HG02885 (cell line): Measurements from ENCODE around the gene KPNA2.
"Not testable (repeated sequence)": the region's sequence is repeated elsewhere in the genome, so short reads cannot be mapped to it uniquely, and the experiment has no call there.

Experiments
- ATAC-seq: cut with Tn5 transposase; IDR thresholded peaks from one replicate; pipeline ENCODE4 v1.9.1; 2021; ENCODE audit warnings: mild to moderate bottlenecking; ENCODE audit not compliant: unreplicated experiment, poor library complexity

The KPNA2 gene

DNA sequence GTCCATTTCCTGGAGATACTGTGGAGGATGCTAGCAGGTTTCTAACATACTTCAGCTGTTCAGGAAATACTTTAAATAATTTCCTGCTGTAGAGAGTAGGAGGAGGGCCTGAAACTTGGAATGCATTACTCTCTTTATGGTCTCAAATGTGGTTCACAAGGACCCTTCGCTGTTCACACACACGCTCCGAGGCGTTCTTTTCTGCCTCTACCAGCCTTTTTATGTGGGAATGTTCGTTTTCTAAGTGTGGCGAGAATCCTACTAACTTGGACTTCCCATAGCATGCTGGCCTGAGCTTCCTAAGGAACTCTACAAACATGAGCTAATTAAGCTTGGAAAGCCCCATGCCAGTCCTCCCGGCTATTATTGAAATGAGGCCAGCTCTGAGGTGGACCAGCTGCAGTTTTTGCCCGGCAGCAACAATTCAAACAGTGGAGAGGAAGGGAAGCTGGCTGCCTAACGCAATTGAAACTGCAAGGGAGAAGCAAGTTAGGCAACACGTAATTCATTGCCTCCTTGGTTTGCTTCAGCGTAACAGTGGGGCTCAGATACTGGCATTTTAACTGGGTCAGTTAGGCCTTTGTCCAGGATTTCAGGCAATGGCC is 18.9 kb downstream of the KPNA2 start:
- no peak for ATAC-seq

DNA sequence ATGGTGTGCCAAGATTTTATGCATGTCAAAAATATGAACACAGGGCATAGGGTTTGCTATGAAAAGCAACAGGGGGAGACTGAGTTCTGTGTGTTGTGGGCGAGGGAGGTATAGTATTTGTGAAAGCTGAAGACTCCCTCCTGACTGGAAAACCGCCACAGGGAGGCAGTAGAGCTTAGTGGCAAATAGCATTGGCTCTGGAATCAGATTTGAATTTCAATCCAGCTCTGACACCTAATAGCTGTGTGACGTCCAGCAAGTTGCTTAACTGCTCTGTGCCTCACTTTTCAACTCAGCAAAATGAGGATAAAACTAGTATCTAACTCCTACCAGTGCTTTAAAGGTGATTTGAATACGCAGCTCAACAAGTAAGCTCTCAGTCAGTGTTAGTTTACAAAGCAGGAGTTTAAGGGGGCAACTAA is 22.0 kb downstream of the KPNA2 start:
- no peak for ATAC-seq

- ATAC-seq, result no peak
These were observed 24.8 kb downstream of the KPNA2 start for GRCh38 chr17:68060336-68060735.

- no peak for ATAC-seq
These were observed 26.2 kb downstream of the KPNA2 start for GRCh38 chr17:68061512-68062313.

- ATAC-seq, result not testable (repeated sequence)
These were observed 29.8 kb downstream of the KPNA2 start for GRCh38 chr17:68065366-68065765.

DNA sequence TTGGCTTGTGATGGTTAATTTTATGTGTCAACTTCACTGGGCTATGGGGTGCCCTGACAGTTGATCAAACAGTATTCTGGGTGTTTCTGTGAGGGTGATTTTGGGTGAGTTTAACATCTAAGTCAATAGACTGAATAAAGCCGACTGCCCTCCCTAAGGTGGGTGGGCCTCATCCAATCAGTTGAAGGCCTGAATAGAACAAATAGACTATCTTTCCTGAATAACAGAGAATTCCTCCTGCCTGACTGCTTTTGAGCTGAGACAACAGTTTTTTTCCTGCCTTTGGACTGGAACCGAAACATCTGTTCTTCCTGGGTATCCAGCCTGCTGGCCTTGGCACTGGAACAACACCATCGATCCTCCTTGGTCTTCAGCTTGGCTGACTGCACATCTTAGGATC is 33.0 kb downstream of the KPNA2 start:
- ATAC-seq, result not testable (repeated sequence)

DNA sequence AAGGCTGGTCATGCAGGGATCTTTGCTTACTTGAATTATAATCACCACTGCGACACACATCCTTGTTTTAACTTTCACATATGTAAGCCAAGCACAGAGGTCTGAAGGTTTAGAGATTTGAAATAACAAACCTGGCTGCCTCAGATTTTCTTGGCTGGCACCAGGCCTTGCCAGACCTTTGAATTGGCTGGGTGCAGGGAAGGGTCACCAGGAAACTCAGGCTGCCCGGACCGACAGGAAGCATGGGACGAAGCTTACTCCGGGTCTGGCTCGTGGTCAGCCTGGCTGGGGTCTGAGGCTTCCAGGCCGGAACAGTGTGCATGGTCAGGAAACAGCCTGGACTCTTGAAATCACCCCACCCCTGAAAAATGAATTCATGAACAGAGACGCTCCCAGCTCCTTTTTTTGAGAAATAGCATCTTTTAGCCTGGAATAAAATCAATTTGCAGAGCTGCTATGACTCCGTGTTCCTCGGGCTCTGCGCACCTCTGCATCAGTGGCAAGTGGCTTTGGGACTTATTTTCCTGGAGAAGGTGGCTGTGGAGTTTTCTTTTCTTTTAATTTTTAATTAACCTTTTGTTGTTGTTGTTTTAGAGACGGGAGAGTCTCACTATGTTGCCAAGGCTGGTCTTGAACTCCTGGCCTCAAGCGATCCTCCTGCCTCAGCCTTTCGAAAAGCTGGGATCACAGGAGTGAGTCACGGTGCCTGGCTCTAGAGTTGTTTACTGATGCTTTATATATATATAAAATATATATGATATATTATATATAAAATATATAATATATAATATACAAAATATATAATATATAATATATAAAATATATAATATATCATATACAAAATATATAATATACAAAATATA is 35.3 kb downstream of the KPNA2 start:
- ATAC-seq, result not testable (repeated sequence)

DNA sequence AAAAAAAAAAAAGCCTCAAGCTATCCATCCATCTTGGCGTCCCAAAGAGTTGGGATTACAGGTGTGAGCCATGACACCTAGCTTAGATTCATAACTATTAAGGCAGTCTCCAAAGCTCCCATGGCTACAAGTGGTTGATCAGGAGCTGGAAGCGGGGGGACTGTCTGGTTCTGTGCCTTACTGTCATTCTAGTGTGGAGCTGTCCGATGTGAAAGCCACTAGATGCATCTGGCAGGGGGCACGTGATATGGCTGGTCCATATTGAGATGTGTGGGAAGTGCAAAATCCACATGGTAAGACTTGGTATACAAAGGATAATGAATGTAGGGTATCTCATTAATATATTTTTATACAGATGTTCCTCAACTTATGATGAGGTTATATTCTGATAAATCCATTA is 38.7 kb downstream of the KPNA2 start:
- ATAC-seq, result no peak

DNA sequence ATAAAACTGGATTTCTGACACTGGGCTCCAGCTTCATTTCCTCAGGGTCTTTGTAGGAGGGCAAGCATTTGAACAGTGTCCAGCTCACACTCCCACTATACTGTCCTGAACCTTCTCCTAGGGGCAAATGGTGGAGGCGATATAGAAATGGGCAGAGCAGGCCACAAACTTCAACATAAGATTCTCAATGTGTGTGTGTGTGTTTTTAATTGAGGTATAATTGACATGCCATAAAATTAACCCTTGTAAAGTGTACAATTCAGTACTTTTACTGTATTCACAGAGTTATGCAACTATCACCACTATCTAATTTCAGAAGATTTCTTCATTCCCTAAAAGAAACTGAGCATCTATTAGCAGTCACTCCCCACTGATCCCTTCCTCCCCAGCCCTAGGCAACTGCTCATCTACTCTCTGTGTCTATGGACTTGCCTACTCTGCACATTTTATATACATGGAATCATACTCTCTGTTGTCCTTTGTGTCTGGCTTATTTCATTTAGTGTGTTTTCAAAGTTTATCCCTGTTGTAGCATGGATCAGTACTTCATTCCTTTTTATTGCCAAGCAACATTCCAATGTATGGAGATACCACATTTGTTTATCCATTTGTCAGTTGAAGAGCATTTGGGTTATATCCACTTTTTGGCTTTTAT is 40.5 kb downstream of the KPNA2 start:
- not testable (repeated sequence) for ATAC-seq

DNA sequence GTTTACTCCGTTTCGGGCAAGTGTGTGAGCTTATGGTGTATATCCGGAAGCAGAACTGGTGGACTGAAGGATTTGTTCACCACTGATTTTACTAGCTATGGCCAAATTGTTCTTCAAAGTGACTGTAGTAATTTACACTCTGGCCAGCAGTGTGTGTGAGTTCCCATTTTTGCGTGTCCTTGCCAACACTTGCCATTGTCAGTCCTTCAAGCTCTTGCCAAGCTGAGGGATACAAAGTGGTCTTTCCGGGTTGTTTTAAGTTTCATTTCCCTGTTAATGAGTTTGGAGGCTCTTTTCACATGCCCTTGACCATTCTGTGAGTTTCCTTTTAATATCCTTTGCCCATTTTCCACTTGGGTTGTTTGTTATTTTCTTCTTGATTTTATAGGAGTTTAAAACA is 42.0 kb downstream of the KPNA2 start:
- not testable (repeated sequence) for ATAC-seq

DNA sequence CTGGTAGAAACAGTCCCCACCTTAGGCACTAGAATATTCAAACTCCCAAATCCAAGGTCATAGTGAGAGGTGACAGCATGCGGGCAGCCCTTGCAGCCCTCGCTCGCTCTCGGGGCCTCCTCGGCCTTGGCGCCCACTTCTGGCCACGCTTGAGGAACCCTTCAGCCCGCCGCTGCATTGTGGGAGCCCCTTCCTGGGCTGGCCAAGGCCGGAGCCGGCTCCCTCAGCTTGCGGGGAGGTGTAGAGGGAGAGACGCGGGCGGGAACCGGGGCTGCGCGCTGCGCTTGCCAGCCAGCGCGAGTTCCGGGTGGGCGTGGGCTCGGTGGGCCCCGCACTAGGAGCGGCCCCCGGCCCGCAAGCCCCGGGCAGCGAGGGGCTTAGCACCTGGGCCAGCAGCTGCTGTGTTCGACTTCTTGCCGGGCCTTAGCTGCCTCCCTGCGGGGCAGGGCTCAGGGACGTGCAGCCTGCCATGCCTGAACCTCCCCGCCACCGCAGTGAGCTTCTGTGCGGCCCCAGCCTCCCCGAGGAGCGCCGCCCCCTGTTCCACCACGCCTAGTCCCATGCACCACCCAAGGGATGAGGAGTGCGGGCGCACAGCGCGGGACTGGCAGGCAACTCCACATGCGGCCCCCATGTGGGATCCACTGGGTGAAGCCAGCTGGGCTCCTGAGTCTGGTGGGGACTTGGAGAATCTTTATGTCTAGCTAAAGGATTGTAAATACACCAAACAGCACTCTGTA is 45.0 kb downstream of the KPNA2 start:
- ATAC-seq, result no peak

DNA sequence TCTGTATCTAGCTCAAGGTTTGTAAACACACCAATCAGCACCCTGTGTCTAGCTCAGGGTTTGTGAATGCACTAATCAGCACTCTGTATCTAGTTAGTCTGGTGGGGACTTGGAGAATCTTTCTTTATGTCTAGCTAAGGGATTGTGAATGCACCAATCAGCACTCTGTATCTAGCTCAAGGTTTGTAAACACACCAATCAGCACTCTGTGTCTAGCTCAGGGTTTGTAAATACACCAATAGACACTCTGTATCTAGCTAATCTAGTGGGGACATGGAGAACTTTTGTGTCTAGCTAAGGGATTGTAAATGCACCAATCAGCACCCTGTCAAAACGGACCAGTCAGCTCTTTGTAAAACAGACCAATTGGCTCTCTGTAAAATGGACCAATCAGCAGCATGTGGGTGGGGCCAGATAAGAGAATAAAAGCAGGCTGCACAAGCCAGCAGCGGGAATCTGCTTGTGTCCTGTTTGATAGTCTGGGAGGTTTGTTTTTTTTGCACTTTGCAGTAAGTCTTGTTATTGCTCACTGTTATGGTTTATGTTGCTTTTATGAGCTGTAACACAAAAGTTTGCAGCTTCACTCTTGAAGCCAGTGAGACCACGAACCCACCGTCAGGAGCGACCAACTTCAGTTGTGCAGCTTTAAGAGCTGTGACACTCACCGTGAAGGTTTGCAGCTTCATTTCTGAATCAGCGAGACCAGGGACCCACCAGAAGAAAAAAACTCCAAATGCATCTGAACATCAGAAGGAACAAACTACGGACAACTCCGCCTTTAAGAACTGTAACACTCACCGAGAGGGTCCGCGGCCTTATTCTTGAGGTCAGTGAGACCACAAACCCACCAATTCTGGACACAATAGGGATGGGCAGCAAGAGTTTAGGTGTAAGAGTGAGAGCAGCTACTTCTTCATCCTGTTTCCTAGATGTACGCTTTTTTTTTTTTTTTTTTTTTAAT is 46.0 kb downstream of the KPNA2 start:
- not testable (repeated sequence) for ATAC-seq

- no peak for ATAC-seq
These were observed 50.3 kb downstream of the KPNA2 start for GRCh38 chr17:68085771-68086381.

- ATAC-seq, result peak; percentile 18
These were observed 51.1 kb downstream of the KPNA2 start for GRCh38 chr17:68086666-68087065.

DNA sequence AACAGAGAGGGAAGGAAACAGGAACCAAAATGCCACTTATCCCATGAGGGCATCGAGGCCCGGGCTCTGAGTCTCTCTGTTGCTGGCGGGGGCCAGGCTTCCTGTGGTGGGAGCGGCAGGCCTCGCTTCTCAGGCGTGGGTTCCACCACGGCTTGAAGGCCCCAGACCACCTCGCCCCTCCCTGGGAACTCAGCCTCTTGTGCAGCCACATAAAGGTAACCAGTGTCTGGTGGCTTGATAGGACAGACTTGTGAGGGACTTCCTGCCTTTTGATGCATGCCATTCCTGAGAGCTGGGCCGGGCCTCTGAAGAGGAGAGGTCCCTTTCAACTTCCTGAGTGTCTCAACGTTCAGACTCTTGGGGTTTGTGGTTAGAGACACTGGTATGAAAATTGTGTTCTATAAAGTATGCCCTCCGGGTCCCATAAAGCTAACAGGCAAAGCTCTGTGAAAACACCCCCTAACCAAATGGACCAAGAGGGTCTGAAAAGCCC is 51.6 kb downstream of the KPNA2 start:
- ATAC-seq, result peak; percentile 55

- no peak for ATAC-seq
These were observed 52.3 kb downstream of the KPNA2 start for GRCh38 chr17:68087851-68088250.

- peak; percentile 53 for ATAC-seq
These were observed 54.3 kb downstream of the KPNA2 start for GRCh38 chr17:68089881-68090280.

DNA sequence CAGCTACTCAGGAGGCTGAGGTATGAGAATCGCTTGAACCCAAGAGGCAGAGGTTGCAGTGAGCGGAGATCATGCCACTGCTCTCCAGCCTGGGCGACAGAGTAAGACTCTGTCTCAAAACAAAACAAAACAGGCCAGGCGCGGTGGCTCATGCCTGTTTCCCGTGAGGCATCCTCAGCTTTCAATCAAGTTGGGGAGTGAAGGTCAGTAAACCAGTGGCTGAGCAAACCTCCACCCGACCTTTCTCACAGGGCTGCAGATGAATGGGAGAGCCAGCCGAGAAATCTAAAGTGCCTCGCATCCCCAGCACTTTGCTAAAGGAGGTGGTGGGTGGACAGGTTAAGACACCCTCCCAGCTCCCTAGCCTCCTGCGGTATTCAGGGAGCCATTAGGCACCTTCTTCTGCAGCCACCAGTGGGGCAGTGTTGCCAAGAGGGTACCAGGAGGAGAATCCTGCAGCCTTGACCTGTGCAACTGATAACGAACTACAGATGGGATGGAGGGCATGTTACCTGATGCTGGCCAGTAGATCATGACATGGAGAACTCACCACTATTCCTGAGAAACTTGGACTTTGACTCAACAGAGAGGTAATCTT is 59.0 kb downstream of the KPNA2 start:
- ATAC-seq, result no peak
